GM19452 (cell line): ENCODE measurements around the gene IGDCC3.

ENCODE experiments used
- ATAC-seq: cut with Tn5 transposase; IDR thresholded peaks from one replicate; pipeline ENCODE4 v1.9.1; 2021; ENCODE audit not compliant: unreplicated experiment

The IGDCC3 gene

GRCh38 chr15:65377976-65378366, at the start of gene IGDCC3:
TSS of gene IGDCC3 (minus strand) at chr15:65378002. CDS start at chr15:65377788, 214 bp downstream.
- ATAC-seq = no peak

- ATAC-seq = no peak
Measured at GRCh38 chr15:65426216-65426853, 48.5 kb upstream of the IGDCC3 start.

GRCh38 chr15:65424683-65425082, 46.9 kb upstream of the IGDCC3 start:
- no peak for ATAC-seq

GRCh38 chr15:65423976-65424679, 46.3 kb upstream of the IGDCC3 start:
- ATAC-seq = no peak

GRCh38 chr15:65423150-65423975, 45.6 kb upstream of the IGDCC3 start:
- ATAC-seq = no peak

- no peak for ATAC-seq
Measured at GRCh38 chr15:65421360-65422215, 43.8 kb upstream of the IGDCC3 start.

- ATAC-seq = no peak
Measured at GRCh38 chr15:65420975-65421359, 43.2 kb upstream of the IGDCC3 start.

GRCh38 chr15:65418596-65418995, 40.8 kb upstream of the IGDCC3 start:
- ATAC-seq = no peak

GRCh38 chr15:65416845-65417416, 39.1 kb upstream of the IGDCC3 start:
- no peak for ATAC-seq

- ATAC-seq = no peak
Measured at GRCh38 chr15:65414841-65415621, 37.2 kb upstream of the IGDCC3 start.

- no peak for ATAC-seq
Measured at GRCh38 chr15:65413760-65414144, 36.0 kb upstream of the IGDCC3 start.

- ATAC-seq = no peak
Measured at GRCh38 chr15:65413051-65413759, 35.4 kb upstream of the IGDCC3 start.

- no peak for ATAC-seq
Measured at GRCh38 chr15:65412556-65412955, 34.8 kb upstream of the IGDCC3 start.

- ATAC-seq = no peak
Measured at GRCh38 chr15:65411465-65412071, 33.8 kb upstream of the IGDCC3 start.

GRCh38 chr15:65410972-65411371, 33.2 kb upstream of the IGDCC3 start:
- ATAC-seq = no peak

GRCh38 chr15:65410036-65410435, 32.2 kb upstream of the IGDCC3 start:
- ATAC-seq = no peak

GRCh38 chr15:65409036-65409631, 31.3 kb upstream of the IGDCC3 start:
- no peak for ATAC-seq

- no peak for ATAC-seq
Measured at GRCh38 chr15:65408324-65409035, 30.7 kb upstream of the IGDCC3 start.
